GM18861 (cell line): Measurements from ENCODE around the gene CEL.
"Not testable (repeated sequence)": the region's sequence is repeated elsewhere in the genome, so short reads cannot be mapped to it uniquely, and the experiment has no call there.

ENCODE experiments used
- ATAC-seq: cut with Tn5 transposase; IDR thresholded peaks from one replicate; pipeline ENCODE4 v1.9.1; 2021; ENCODE audit not compliant: unreplicated experiment

The CEL gene

DNA sequence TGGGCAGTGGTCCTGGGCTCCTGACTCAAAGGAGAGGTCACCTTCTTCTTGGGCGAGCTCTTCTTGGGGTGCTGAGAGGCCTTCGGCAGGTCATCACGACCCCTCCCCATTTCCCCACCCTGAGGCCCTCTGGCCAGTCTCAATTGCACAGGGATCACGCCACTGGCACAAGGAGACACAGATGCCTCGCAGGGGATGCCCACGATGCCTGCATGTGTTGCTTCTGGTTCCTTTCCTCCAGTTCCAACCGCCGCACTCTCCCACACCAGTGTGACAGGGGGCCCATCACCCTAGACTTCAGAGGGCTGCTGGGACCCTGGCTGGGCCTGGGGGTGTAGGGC is 1.3 kb downstream of the CEL start:
- ATAC-seq: no peak

DNA sequence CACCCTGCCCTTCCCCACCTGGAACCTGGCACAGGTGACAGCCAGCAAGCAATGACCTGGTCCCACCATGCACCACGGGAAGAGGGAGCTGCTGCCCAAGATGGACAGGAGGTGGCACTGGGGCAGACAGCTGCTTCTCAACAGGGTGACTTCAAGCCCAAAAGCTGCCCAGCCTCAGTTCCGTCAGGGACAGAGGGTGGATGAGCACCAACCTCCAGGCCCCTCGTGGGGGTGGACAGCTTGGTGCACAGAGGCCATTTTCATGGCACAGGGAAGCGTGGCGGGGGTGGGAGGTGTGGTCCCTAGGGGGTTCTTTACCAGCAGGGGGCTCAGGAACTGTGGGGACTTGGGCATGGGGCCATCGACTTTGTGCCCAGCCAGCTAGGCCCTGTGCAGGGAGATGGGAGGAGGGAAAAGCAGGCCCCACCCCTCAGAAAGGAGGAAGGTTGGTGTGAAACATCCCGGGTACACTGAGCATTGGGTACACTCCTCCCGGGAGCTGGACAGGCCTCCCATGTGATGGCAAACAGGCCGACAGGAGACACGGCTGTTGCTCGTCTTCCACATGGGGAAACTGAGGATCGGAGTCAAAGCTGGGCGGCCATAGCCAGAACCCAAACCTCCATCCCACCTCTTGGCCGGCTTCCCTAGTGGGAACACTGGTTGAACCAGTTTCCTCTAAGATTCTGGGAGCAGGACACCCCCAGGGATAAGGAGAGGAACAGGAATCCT is 1.9 kb downstream of the CEL start:
- no peak for ATAC-seq

DNA sequence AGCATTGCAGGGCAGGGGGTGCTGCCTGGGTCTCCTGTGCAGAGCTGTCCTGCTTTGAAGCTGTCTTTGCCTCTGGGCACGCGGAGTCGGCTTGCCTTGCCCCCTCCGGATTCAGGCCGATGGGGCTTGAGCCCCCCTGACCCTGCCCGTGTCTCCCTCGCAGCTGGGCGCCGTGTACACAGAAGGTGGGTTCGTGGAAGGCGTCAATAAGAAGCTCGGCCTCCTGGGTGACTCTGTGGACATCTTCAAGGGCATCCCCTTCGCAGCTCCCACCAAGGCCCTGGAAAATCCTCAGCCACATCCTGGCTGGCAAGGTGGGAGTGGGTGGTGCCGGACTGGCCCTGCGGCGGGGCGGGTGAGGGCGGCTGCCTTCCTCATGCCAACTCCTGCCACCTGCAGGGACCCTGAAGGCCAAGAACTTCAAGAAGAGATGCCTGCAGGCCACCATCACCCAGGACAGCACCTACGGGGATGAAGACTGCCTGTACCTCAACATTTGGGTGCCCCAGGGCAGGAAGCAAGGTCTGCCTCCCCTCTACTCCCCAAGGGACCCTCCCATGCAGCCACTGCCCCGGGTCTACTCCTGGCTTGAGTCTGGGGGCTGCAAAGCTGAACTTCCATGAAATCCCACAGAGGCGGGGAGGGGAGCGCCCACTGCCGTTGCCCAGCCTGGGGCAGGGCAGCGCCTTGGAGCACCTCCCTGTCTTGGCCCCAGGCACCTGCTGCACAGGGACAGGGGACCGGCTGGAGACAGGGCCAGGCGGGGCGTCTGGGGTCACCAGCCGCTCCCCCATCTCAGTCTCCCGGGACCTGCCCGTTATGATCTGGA is 2.7 kb downstream of the CEL start:
- ATAC-seq: no peak

DNA sequence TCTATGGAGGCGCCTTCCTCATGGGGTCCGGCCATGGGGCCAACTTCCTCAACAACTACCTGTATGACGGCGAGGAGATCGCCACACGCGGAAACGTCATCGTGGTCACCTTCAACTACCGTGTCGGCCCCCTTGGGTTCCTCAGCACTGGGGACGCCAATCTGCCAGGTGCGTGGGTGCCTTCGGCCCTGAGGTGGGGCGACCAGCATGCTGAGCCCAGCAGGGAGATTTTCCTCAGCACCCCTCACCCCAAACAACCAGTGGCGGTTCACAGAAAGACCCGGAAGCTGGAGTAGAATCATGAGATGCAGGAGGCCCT is 3.2 kb downstream of the CEL start:
- no peak for ATAC-seq

DNA sequence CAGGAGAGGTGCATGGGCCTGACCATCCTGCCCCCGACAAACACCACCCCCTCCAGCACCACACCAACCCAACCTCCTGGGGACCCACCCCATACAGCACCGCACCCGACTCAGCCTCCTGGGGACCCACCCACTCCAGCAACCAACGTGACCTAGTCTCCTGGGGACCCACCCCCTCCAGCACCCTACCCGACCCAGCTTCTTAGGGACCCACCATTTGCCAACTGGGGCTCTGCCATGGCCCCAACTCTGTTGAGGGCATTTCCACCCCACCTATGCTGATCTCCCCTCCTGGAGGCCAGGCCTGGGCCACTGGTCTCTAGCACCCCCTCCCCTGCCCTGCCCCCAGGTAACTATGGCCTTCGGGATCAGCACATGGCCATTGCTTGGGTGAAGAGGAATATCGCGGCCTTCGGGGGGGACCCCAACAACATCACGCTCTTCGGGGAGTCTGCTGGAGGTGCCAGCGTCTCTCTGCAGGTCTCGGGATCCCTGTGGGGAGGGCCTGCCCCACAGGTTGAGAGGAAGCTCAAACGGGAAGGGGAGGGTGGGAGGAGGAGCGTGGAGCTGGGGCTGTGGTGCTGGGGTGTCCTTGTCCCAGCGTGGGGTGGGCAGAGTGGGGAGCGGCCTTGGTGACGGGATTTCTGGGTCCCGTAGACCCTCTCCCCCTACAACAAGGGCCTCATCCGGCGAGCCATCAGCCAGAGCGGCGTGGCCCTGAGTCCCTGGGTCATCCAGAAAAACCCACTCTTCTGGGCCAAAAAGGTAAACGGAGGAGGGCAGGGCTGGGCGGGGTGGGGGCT is 4.6 kb downstream of the CEL start:
- ATAC-seq: no peak

DNA sequence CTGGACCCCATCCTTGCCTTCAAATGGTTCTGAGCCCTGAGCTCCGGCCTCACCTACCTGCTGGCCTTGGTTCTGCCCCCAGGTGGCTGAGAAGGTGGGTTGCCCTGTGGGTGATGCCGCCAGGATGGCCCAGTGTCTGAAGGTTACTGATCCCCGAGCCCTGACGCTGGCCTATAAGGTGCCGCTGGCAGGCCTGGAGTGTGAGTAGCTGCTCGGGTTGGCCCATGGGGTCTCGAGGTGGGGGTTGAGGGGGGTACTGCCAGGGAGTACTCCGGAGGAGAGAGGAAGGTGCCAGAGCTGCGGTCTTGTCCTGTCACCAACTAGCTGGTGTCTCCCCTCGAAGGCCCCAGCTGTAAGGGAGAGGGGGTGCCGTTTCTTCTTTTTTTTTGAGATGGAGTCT is 5.2 kb downstream of the CEL start:
- ATAC-seq: no peak

DNA sequence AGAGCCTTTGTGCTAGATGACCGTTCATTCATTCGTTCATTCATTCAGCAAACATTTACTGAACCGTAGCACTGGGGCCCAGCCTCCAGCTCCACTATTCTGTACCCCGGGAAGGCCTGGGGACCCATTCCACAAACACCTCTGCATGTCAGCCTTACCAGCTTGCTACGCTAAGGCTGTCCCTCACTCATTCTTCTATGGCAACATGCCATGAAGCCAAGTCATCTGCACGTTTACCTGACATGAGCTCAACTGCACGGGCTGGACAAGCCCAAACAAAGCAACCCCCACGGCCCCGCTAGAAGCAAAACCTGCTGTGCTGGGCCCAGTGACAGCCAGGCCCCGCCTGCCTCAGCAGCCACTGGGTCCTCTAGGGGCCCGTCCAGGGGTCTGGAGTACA is 6.0 kb downstream of the CEL start:
- no peak for ATAC-seq

DNA sequence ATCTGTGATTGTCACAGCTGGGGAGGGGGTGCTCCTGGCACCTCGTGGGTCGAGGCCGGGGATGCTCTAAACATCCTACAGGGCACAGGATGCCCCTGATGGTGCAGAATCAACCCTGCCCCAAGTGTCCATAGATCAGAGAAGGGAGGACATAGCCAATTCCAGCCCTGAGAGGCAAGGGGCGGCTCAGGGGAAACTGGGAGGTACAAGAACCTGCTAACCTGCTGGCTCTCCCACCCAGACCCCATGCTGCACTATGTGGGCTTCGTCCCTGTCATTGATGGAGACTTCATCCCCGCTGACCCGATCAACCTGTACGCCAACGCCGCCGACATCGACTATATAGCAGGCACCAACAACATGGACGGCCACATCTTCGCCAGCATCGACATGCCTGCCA is 6.7 kb downstream of the CEL start:
- not testable (repeated sequence) for ATAC-seq

DNA sequence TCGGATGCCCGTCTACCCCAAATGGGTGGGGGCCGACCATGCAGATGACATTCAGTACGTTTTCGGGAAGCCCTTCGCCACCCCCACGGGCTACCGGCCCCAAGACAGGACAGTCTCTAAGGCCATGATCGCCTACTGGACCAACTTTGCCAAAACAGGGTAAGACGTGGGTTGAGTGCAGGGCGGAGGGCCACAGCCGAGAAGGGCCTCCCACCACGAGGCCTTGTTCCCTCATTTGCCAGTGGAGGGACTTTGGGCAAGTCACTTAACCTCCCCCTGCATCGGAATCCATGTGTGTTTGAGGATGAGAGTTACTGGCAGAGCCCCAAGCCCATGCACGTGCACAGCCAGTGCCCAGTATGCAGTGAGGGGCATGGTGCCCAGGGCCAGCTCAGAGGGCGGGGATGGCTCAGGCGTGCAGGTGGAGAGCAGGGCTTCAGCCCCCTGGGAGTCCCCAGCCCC is 8.8 kb downstream of the CEL start:
- not testable (repeated sequence) for ATAC-seq

DNA sequence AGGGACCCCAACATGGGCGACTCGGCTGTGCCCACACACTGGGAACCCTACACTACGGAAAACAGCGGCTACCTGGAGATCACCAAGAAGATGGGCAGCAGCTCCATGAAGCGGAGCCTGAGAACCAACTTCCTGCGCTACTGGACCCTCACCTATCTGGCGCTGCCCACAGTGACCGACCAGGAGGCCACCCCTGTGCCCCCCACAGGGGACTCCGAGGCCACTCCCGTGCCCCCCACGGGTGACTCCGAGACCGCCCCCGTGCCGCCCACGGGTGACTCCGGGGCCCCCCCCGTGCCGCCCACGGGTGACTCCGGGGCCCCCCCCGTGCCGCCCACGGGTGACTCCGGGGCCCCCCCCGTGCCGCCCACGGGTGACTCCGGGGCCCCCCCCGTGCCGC is 9.2 kb downstream of the CEL start:
- ATAC-seq: not testable (repeated sequence)

DNA sequence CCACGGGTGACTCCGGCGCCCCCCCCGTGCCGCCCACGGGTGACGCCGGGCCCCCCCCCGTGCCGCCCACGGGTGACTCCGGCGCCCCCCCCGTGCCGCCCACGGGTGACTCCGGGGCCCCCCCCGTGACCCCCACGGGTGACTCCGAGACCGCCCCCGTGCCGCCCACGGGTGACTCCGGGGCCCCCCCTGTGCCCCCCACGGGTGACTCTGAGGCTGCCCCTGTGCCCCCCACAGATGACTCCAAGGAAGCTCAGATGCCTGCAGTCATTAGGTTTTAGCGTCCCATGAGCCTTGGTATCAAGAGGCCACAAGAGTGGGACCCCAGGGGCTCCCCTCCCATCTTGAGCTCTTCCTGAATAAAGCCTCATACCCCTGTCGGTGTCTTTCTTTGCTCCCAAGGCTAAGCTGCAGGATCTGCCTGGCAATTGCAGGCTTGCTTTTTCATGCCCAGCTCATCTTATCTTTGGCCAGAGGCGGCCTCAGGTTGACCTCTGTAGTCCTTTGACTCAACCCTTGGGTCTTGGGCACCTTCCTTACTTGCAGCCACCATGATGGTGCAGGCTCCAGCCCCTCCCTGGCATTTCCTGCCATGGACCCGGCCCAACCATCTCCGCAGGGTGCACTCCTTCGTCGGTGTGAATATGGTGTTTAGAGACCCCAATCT is 9.8 kb downstream of the CEL start:
- ATAC-seq: no peak

DNA sequence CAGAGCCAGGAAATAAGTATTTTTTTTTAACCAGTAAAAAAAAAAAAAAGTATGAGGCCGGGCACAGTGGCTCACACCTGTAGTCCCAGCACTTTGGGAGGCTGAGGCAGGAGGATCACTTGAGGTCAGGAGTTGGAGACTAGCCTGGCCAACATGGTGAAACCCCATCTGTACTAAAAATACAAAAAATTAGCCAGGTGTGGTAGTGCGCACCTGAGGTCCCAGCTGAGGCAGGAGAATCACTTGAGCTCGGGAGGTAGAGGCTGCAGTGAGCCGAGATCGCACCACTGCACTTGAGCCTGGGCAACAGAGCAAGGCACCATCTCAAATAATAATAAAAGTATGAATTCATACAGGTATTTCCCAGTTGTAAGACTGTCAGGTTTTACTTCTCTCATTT is 10.4 kb downstream of the CEL start:
- not testable (repeated sequence) for ATAC-seq

DNA sequence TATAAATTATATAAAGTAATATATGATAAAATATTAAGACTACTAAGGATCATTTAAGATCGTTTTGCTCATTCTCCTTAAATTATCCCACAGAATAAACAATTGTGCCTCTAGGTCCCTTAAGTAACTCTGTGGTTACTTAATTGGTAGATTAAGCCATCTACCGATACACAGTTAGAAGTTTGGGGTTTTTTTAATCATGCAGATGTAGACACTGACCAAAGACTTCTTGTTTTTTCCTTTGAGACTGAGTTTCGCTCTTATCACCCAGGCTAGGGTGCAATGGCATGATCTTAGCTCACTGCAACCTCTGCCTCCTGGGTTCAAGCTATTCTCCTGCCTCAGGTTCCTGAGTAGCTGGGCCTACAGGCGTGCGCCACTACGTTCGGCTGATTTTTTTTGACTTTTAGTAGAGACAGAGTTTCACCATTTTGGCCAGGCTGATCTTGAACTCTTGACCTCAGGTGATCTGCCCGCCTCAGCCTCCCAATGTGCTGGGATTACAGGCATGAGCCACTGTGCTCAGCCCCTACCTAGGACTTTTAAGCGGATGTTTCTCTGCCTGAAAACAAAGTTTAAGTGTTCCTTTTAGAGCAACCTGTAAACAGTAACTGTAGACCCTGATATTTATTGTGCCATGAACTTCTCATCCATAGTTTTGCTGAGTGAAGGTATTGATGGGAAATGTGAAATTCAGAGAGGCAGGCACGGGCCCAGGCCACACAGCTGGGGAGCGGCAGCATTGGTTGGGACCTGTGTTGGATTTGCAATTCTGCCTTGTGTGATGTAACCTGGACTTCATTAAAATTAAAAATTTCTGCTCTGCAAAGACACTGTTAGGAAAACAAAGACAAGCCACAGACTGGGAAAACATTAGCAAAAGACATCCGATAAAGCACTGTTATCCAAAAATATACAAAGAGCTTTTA is 11.6 kb downstream of the CEL start:
- no peak for ATAC-seq

DNA sequence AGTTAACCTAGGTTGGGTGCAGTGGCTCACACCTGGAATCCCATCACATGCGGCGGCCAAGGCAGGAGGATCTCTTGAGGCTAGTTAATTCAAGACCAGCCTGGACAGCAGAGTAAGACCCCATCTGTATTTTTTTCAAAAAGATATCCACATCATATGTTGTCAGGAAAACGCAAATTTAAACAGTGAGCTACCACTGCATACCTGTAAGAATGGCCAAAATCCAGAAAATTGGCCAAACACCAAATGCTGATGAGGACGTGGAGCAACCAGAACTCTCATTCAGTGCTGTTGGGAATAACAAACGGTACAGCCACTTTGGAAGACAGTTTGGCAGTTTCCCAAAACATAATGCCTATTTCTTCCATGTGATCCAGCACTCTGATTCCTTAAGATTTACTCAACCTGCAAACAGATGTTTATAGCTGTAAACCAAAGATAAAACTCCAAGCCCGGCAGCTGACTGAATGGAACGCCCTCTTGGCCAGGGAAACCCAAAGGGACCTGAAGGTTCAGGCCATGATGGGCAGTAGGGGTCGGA is 12.4 kb downstream of the CEL start:
- ATAC-seq: no peak

DNA sequence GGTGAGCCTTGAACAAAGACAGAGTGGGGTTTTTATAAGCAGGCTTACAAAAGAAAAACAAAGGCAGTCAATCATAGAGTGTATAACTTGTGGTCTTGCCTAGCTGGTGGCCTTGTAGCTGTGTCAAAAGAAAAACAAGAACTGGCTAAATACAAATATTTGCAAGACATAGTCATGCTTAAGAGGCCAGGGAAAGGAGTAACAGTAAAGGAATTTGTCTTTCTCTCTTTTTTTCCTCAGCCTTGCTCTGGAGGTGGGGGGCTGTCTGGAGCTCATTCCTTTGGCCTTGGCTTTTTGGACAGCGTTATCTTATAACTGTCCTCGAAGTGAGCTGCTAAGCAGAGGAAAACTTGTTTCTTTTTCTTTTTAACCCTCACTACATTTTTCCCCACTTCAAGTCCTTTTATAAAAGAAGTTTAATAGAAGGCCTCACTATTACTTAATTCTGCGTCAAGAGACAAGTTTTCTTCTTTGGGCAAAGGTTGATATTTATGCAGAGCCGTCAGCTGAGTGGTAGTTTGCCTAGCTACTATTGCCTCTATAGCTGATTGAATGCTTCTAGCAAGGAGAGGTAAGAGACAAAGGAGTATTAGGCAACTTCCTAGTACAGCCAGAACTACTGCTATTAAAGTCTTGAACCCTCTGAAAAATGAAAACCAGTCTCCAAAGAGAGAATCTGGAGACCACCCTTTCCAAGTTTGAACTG is 14.3 kb downstream of the CEL start:
- ATAC-seq: no peak

DNA sequence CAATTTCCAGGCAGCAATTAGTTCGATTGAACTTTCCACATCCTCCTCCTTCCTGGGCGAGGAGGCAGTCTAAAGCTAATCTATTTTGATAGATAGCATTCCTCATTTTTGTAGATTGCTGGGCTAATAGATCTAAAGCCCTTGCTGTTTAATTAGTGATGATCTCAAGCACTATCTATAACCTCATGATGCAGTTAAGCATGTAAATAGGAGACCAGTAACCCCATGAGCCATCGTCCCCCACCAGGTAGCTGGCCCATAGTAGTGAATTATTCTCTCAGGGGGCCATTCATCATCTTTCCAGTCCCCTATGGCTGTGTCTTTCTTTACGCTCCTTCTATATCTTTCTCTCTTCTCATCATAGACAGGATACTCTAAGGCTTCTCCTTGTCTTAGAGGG is 14.9 kb downstream of the CEL start:
- ATAC-seq: no peak

DNA sequence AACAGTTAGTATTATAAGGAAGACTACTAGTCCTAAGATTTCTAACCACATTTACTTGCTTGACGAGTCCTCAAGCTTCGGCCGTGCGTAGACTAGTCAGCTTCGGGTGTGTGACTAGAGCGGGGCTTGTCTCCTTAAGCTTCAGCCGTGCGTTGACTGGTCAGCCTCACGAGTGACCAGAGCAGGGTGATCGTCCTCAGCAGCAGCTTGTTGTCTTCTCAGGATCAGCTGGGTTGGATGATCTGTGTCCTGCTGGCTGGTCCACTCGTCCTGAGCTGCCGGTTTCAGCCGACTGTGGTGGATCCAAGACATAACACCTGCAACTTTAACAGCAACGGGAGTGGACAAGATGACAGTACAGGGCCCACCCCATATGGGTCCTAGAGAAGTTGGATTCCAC is 16.7 kb downstream of the CEL start:
- no peak for ATAC-seq

DNA sequence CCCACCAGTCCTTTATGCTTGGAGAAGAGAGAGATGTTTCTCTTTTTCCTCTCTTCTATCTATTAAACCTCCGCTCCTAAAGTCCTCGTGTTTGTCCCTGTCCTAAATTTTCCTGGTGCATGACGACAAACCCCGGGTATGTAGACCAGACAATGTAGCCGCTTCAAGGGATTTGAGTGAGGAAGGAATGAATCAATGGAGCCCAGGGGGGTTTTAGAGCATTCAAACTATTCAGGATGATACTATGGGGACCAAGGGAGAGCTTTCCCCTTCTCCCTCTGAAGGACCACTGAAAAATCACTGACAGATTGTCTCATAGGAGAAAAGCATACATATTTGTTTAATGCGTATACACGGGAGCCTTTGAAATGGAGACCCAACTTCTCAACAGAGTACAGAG is 18.4 kb downstream of the CEL start:
- no peak for ATAC-seq
